Rectal smooth muscle tissue (tissue), 1 donor: ENCODE measurements around the gene MS4A4E.
"Not testable (repeated sequence)": the region's sequence is repeated elsewhere in the genome, so short reads cannot be mapped to it uniquely, and the experiment has no call there.

Source experiments
- H3K27ac ChIP-seq: one replicate; pipeline ENCODE4 v1.7.0; 2013; ENCODE audit warnings: low read depth, low read length, inconsistent platforms
- H3K27me3 ChIP-seq: one replicate; pipeline ENCODE4 v1.7.0; 2013; ENCODE audit warnings: low read length; ENCODE audit not compliant: control insufficient read depth, insufficient read depth
- H3K36me3 ChIP-seq: one replicate; pipeline ENCODE4 v1.7.0; 2013; ENCODE audit warnings: low read length; ENCODE audit not compliant: control insufficient read depth, insufficient read depth
- H3K4me1 ChIP-seq: one replicate; pipeline ENCODE4 v1.7.0; 2013; ENCODE audit warnings: low read length; ENCODE audit not compliant: control insufficient read depth, insufficient read depth
- H3K4me3 ChIP-seq: one replicate; pipeline ENCODE4 v1.7.0; 2013; ENCODE audit warnings: low read length
- H3K9ac ChIP-seq: one replicate; pipeline ENCODE4 v1.7.0; 2013; ENCODE audit warnings: low read length

MS4A4E gene

DNA sequence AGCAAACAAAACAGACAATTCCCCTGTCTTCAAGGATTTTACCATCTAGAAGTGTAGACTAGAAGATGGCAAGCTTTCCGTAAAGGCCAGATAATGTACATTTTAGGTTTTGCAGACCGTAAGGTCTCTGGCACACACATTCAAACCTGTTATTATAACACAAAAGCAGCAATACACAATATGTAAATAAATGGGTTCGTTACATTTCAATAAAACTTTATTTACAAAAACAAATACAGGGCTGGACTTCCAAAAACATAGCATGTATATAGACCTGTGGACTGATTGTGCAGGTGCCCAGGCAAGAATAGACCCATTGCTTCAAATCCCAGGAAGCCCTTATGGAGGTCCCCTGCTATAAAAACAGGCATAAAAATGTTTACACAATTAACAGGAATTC lies 33.0 kb downstream of the MS4A4E start:
- no peaks in the 10 kb centered on the region for H3K27me3 ChIP-seq
- no peaks in the 10 kb centered on the region for H3K4me1 ChIP-seq
- no peak overlapping the region for H3K9ac ChIP-seq
- H3K27ac ChIP-seq = no peak overlapping the region
- no peak overlapping the region for H3K4me3 ChIP-seq
- H3K36me3 ChIP-seq = no peaks in the 10 kb centered on the region

GRCh38 chr11:60208951-60209350 lies 34.0 kb downstream of the MS4A4E start:
- H3K27me3 ChIP-seq = no peaks in the 10 kb centered on the region
- no peaks in the 10 kb centered on the region for H3K4me1 ChIP-seq
- H3K27ac ChIP-seq = no peak overlapping the region
- H3K4me3 ChIP-seq = no peak overlapping the region
- no peaks in the 10 kb centered on the region for H3K36me3 ChIP-seq
- no peak overlapping the region for H3K9ac ChIP-seq

DNA sequence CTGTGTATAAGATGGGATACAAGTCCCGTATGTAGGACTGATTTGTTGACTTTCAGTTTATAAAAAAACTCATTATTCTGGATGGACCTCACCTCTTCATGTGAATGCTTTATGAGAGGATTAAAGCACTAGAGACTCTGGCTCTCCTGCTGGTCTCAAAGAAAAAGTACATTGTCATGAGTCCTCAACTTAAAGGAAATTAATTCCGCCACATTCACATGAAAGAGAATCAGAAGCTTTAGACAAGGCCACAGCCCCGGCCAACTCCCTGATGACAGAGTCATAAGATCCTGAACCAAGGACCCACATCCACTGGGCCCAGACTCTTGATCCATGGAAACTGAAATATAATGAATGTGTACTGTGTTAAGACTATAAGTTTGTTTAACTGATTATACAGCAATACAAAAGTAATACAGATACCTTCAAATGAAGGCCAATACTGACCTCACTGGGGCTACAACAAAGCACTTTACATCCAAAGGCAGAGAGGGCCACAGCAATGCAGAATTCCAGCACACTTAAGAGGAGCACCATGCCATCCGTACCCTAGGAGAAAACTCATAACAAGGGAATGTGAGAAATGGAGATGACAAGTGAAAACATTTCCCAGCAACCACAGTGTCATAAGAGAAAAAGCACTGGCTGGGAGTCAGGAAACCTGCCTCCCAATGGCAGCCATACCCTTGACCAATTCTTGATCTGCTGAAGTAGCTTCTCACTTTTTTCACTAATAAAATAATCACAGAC lies 34.6 kb downstream of the MS4A4E start:
- H3K9ac ChIP-seq = no peak overlapping the region
- no peak overlapping the region for H3K4me3 ChIP-seq
- H3K4me1 ChIP-seq = no peaks in the 10 kb centered on the region
- no peak overlapping the region for H3K27ac ChIP-seq
- H3K27me3 ChIP-seq = no peaks in the 10 kb centered on the region
- no peaks in the 10 kb centered on the region for H3K36me3 ChIP-seq

DNA sequence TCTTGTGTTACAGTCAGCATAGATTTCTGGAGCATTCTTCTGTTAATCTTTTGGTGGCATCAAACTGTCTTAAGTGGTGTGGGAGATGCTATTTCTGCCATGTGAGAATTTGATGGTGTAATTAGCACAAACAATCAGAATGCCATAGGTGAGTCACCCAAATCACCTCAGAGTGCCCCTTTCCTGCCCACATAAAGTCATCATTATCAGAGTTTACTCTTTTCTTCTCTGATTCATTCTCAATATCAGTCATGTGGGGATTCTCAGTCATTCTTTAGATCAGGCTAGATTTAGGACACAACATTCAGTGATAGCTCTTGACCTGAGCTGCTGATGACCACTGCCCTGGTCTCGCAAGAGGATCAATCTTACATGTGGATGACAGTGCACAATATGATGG lies 36.3 kb downstream of the MS4A4E start:
- Histone ChIP-seq H3K9ac (no peak overlapping the region), H3K27me3 (no peaks in the 10 kb centered on the region), H3K27ac (no peak overlapping the region), H3K36me3 (no peaks in the 10 kb centered on the region), H3K4me3 (no peak overlapping the region), H3K4me1 (no peaks in the 10 kb centered on the region)

DNA sequence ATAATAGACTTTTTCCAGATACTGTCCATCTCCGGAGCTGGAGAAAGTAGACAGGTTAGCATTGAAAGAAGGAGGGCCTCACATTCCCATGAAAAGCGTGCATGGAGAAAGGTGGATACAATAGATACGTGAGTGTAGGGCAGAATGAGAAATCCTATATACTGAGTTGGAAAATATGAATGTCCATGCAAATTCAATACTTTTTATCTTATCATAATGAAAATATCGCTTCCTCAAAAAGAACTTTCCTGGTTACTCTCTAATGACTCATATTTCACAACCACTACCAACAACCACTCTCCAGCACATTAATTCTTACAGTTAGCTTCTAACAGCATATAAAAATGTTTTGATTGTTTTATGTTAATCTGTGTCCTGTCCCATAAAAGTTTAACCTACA lies 38.0 kb downstream of the MS4A4E start:
- no peak overlapping the region for H3K27ac ChIP-seq
- no peak overlapping the region for H3K4me3 ChIP-seq
- no peaks in the 10 kb centered on the region for H3K27me3 ChIP-seq
- H3K9ac ChIP-seq = no peak overlapping the region
- no peaks in the 10 kb centered on the region for H3K36me3 ChIP-seq
- H3K4me1 ChIP-seq = no peaks in the 10 kb centered on the region

DNA sequence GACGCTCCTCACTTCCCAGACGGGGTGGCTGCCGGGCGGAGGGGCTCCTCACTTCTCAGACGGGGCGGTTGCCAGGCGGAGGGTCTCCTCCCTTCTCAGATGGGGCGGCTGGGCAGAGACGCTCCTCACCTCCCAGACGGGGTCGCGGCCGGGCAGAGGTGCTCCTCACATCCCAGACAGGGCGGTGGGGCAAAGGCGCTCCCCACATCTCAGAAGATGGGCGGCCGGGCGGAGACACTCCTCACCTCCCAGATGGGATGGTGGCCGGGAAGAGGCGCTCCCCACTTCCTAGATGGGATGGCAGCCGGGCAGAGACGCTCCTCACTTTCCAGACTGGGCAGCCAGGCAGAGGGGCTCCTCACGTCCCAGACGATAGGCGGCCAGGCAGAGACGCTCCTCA lies 41.6 kb downstream of the MS4A4E start:
- not testable (repeated sequence) for H3K36me3 ChIP-seq, H3K27me3 ChIP-seq, H3K27ac ChIP-seq, H3K9ac ChIP-seq, H3K4me3 ChIP-seq, H3K4me1 ChIP-seq

DNA sequence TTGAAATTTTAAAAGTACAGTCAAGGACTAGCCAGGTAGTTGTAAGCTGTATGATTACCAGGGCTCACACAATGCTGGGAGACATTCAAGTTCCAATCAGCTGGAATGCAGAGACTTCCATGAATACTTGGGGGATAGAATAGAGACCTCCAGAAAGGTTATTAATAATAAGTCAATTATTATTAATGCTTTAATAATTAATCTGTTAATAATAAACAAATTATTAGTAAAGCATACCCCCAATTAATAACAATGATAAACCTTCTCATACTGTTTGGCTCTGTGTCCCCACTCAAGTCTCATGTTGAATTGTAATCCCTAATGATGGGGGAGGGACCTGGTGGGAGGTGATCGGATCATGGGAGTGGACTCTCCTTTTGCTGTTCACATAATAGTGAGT lies 45.5 kb downstream of the MS4A4E start:
- no peaks in the 10 kb centered on the region for H3K36me3 ChIP-seq
- no peak overlapping the region for H3K4me3 ChIP-seq
- no peaks in the 10 kb centered on the region for H3K27me3 ChIP-seq
- H3K27ac ChIP-seq = no peak overlapping the region
- H3K9ac ChIP-seq = no peak overlapping the region
- H3K4me1 ChIP-seq = no peaks in the 10 kb centered on the region

DNA sequence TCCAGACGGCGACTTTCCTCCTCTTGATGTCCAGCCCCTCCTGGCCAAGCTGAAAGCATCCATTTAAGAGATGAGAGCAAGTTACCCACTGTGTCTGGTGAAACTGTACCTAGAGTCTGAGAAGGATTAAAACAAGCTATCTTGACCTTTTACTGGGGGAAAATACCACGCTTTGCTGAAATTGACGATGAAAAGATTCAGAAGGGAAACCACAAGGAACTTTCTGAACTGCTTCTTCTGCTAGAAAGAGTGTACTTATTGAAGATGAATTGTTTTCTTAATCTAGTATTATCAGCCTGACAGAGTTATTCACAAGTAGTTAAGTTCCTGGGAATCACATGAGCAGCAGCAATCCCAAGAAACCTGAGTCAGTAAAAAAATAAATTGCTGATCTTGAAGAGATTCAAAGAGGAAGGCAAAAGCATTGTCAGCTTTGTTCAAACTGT lies 47.0 kb downstream of the MS4A4E start:
- no peaks in the 10 kb centered on the region for H3K27me3 ChIP-seq
- H3K4me1 ChIP-seq = no peaks in the 10 kb centered on the region
- H3K4me3 ChIP-seq = no peak overlapping the region
- H3K9ac ChIP-seq = no peak overlapping the region
- H3K27ac ChIP-seq = no peak overlapping the region
- no peaks in the 10 kb centered on the region for H3K36me3 ChIP-seq

DNA sequence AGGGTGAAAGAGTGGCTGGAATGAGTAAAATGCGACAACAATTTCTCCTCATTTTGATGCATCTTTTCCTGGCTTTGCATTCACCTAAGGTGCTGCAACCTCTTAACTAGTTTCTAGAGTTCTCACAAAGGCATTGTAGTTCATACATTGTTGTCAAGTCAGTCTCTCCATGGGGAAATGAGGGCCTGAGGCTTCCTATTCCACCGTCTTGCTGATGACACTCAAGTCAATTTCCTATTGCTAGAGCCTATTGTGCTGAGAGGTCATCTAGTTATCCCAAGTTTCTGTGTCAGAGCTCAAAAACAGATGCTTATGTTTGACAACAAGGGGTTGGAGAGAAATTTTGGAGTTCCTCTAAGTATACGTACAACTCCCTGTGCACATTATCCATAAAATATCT lies 48.4 kb downstream of the MS4A4E start:
- Histone ChIP-seq H3K9ac (no peak overlapping the region), H3K27ac (no peak overlapping the region), H3K36me3 (no peaks in the 10 kb centered on the region), H3K4me1 (no peaks in the 10 kb centered on the region), H3K4me3 (no peak overlapping the region), H3K27me3 (no peaks in the 10 kb centered on the region)

GRCh38 chr11:60193687-60194433 lies 49.1 kb downstream of the MS4A4E start:
- no peak overlapping the region for H3K9ac ChIP-seq
- H3K27ac ChIP-seq = no peak overlapping the region
- no peaks in the 10 kb centered on the region for H3K27me3 ChIP-seq
- H3K4me3 ChIP-seq = no peak overlapping the region
- H3K4me1 ChIP-seq = no peaks in the 10 kb centered on the region
- no peaks in the 10 kb centered on the region for H3K36me3 ChIP-seq

- H3K4me3 ChIP-seq, H3K4me1 ChIP-seq, H3K9ac ChIP-seq, H3K27ac ChIP-seq, H3K36me3 ChIP-seq, H3K27me3 ChIP-seq: not testable (repeated sequence)
Measured at GRCh38 chr11:60192564-60192963, 50.4 kb downstream of the MS4A4E start.

DNA sequence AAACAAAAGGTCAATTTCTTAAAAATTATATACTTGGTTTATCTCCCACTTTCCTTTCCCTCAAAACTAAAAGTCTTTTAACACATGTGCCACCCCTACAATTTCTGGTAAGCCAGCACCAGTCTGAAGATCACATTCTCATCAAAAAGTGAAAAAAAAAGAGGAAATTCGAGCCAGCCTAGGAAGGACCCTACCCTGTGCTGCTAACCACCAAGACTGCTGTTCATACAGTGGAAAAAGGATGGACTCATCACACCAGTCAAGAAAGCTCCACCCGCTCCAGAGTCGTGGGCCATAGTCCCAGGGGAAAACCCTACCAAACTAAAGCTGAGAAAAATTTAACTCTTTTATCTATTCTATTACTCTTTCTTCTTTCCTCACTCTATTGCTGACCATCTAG lies 54.5 kb downstream of the MS4A4E start:
- H3K4me3 ChIP-seq, H3K27me3 ChIP-seq, H3K27ac ChIP-seq, H3K36me3 ChIP-seq, H3K9ac ChIP-seq, H3K4me1 ChIP-seq: not testable (repeated sequence)

DNA sequence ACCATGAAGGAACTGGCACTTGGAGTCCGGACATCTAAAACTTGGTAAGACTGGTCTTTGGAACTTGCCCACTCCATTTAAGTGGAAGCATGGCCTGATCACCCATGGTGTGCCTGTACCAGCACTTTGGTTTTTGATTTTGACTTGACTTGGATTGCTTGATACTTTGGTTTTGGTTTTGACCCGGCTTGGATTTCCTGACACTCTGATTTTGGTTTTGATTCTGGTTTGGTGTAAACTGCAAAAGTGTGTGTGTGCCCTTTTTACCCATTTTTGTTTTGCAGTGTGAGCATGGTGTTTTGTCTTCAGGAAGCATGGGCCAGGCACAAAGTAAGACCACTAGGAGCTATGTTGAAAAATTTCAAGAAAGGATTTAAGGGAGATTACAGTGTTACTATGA lies 56.8 kb downstream of the MS4A4E start:
- not testable (repeated sequence) for H3K9ac ChIP-seq, H3K27me3 ChIP-seq, H3K4me1 ChIP-seq, H3K4me3 ChIP-seq, H3K36me3 ChIP-seq, H3K27ac ChIP-seq
